Epithelial cell of proximal tubule (primary cell): ENCODE data around the gene DUSP7. TPM values are rescaled to one million over a fixed set of nuclear protein-coding genes. Genes with fewer than 3 reads are reported as not detected.
"Not testable (repeated sequence)": the region's sequence is repeated elsewhere in the genome, so short reads cannot be mapped to it uniquely, and the experiment has no call there.

ENCODE experiments used
- DNase-seq: peaks from one replicate; pipeline ENCODE4 v3.0.0-alpha.2; 2011; ENCODE audit warnings: low read depth
- H3K4me3 ChIP-seq: 2 replicates; pipeline ENCODE4 v1.5.1; 2011; ENCODE audit warnings: low read depth, mild to moderate bottlenecking, low read length
- total RNA-seq: library from RNA; depleted of rRNA; stranded (reverse); fragments of >200 nt; gene quantifications from 2 replicates; pipeline ENCODE4 v1.2.3, GENCODE V29; 2015
- TF ChIP-seq, protein P1 (sequence below): conservative IDR thresholded peaks from 2 replicates; pipeline ENCODE4 v1.5.1; 2012; ENCODE audit warnings: low read depth, mild to moderate bottlenecking, low read length

The DUSP7 gene
- total RNA-seq, 1 donor from 2014 or later: 23.7 TPM

DNA sequence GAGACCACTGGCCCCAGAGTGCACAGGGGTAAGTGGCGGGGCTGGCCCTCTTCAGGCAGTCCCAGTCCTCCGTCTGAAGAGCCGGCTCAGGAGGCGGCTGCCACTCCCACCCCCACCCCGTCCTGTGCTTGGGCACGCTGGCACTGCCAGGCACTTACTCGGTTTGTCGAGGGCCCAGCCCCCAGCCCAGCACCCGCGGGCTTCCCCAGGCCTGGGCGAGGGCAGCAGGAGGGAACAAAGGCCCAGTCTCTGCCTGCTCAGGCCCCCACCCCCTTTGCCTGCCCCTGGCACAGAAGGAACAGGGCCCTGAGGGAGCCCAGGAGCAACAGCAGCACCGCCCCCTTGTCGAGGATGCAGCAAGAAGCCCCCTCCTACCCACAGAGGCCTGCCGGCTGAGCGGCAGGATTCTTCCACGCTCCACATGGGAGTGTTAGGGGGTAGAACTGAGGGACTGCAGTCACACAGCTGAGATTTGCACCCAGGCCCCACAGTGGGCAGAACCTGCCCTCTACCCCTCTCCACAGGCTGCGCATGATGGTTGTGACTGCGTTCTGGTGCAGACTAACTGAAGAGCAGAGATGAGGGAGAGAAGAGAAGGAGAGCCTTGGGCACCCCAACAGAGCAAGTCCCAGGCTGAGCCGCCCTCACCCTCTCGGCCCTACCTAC, 8.9 kb downstream of the DUSP7 start:
- DNase-seq: no peak
- H3K4me3 ChIP-seq: no peak overlapping the region
- TF ChIP-seq, protein P1, sequence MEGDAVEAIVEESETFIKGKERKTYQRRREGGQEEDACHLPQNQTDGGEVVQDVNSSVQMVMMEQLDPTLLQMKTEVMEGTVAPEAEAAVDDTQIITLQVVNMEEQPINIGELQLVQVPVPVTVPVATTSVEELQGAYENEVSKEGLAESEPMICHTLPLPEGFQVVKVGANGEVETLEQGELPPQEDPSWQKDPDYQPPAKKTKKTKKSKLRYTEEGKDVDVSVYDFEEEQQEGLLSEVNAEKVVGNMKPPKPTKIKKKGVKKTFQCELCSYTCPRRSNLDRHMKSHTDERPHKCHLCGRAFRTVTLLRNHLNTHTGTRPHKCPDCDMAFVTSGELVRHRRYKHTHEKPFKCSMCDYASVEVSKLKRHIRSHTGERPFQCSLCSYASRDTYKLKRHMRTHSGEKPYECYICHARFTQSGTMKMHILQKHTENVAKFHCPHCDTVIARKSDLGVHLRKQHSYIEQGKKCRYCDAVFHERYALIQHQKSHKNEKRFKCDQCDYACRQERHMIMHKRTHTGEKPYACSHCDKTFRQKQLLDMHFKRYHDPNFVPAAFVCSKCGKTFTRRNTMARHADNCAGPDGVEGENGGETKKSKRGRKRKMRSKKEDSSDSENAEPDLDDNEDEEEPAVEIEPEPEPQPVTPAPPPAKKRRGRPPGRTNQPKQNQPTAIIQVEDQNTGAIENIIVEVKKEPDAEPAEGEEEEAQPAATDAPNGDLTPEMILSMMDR: no peak

DNA sequence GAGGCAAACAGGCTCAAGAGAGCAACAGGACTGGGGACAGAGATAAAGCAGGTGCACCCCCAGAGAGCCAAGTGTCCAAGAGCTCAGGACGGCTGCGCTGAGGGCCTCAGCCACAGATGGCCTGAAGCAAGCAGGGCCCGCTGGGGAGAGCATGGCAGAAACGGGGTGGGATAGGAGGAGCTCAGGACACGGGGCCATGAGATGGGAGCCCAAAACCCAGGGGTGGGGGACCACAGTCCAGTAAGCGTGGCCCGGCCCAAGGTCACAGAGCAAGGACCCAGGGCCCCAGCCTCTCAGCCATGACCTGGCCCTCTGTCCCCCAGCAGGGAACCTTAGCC, 9.5 kb downstream of the DUSP7 start:
- H3K4me3 ChIP-seq: peak overlapping the region; percentile 26
- TF ChIP-seq, protein P1: no peak
- DNase-seq: no peak

DNA sequence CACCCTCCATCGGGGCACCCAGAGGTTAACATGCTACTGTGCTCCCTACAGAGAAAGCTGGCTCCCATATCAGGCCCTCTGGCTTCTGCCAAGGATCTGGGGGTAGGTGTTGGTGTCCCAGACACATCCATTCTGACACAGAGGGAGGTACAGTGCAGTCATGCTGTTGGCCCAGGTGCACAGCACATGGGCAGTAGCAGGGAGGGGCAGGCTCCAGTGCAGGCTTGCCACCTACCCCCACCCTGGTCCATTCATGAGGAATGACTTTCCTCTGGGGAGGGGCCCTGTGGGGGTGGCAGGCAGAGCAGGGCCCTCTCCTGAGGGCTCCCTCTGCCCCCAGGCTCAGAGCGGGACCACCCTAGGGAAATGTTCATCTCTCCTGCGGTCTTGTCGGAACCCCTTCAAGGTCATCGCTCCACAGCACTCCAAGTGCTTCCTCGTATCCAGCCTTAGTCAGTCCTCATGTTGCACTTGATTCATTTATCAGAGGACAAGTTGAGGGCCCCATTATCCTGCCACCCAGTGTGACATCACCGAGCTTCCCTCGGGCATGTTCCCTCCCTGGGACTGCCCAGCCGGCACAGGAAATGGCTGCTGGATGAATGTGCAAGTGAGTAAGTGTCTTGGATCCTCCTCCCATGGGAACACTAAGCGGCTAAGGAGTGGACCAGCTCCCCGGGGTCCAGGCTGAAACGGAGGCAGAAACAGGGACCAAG, 10.0 kb downstream of the DUSP7 start:
- peak; percentile 57 for DNase-seq
- H3K4me3 ChIP-seq: peak overlapping the region; percentile 26
- TF ChIP-seq, protein P1: no peak

DNA sequence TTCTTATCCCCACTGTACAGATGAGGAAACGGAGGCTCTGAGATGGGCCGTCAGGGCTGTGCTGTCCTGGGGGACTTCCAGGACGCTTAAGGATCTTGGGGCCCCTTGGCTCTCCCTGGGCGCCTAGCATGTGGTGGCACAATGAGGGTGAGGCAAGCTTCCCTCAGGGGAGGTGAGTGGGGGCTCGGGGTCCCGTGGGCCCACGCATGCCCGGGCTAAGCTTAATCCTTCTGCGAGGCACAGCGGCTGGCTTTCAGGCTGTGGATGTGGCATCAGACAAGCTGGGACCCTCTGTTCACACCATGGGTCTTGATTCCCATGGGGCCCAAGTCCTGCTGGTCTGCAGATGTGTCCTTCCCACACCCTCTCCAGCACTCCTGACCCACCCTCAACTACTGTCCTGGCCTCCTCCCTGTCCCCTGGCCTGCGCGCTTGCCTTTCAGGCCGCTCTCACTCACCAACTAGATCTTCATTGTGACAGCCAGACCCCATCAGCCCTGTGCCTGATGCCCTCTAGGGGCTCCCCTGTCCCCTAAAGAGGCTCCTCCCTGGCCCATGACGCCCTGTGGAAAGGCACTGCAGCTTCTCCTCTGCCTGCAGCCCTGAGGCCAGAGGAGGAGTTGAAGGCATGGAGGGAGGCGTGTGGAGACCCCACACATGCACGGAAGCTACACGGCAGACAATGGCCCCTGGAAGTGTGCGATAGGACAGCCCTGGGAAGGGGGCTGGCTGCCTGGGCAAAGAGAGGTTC, 11.3 kb downstream of the DUSP7 start:
- TF ChIP-seq, protein P1: no peak
- no peak for DNase-seq
- H3K4me3 ChIP-seq: no peak overlapping the region

DNA sequence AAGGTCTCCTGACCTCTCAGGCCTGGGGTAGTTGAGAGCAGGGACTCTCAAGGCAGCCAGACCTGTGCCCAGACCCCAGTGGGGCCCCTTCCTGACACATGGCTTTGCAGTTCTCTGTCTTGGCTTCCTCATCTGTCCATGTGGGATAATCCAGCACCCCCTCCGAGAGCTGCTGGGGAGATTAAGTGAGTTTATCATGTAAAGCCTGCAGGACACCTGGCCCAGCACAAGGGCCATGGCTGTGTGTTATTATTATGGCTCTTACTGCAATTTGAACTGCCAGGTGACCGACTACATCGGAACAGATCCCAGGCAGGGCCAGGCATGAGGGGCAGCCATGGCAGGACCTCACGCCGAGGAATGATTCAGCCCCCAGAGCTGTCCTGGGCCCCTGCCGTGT, 12.6 kb downstream of the DUSP7 start:
- TF ChIP-seq, protein P1: no peak
- no peak for DNase-seq
- no peak overlapping the region for H3K4me3 ChIP-seq

DNA sequence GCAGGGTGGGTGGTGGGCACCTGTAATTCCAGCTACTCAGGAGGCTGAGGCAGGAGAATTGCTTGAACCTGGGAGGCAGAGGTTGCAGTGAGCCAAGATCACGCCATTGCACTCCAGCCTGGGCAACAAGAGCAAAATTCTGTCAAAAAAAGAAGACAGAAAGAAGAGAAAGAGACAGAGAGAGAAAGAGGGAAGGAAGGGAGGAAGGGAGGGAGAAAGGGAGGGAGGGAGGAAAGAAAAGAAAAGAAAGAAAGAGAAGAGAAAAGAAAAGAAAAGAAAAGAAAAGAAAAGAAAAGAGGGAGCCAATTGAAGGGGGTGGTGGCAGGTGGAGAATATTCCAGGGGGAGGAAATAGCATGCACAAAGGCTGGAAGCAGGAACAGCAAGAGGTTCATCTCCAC, 13.3 kb downstream of the DUSP7 start:
- H3K4me3 ChIP-seq, DNase-seq: not testable (repeated sequence)

DNA sequence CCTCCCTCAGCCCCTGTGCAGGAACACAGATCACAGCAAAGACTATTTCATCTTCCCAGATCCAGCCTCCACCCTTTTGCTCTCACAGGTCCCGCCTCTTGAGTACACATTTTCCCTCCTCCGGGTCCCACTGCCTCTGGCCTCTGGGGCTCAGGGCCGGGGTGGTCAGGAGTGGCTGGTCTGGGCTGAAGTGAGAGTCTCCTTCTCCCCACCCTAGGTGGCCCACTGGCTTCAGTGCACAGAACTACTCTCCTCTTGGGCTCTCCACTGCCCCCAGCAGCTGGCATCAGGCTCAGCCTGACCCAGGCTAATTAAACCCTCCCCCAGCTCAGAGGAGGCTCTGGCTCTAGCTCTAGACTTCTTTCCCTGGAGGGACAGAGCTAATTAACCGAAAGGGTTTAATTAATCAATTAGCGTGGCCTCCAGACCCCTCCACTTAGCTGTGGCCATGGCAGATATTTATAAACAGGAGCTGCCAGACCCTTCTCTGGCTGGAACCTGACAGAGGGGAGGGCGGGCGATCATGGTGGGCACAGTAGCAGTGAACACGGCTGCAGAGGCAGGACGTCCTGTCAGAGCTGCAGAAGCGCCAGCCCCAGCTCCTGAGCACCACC, 15.1 kb downstream of the DUSP7 start:
- DNase-seq: no peak
- H3K4me3 ChIP-seq: no peak overlapping the region
- TF ChIP-seq, protein P1: peak; percentile 37
